Hair follicle dermal papilla cell (primary cell): Measurements from ENCODE around the gene GPR6. TPM values are rescaled to one million over a fixed set of nuclear protein-coding genes. Genes with fewer than 3 reads are reported as not detected.

ENCODE experiments used
- total RNA-seq: library from RNA; depleted of rRNA; stranded (reverse); fragments of >200 nt; gene quantifications from 2 replicates; pipeline ENCODE4 v1.2.3, GENCODE V29; 2012

Gene GPR6
- not detected in 2 replicates for total RNA-seq

GRCh38 chr6:109978174-109979032 lies at the start of gene GPR6:
GPR6 (plus strand) TSS chr6:109978311; CDS start chr6:109979113, 802 bp downstream.

Other genes with a start within 250 kb of the GPR6 start
- 14.2 and 16.6 TPM in 2 replicates for gene WASF1, start 201.4 kb downstream of the GPR6 start, total RNA-seq
- 16.0 and 17.8 TPM in 2 replicates for gene CDC40, start 202.1 kb downstream of the GPR6 start, total RNA-seq